ENCODE data around the gene MYDGF. TPM values are rescaled to one million over a fixed set of nuclear protein-coding genes. Genes with fewer than 3 reads are reported as not detected.

MYDGF gene
- total RNA-seq, 1 experiment from 2014 or later = 81.2 TPM

GRCh38 chr19:4671185-4671851, 1.2 kb upstream of the MYDGF start:
- CTCF ChIA-PET = no interaction called here
- H3K27me3 Mint-ChIP-seq (ENCODE audit: unreplicated experiment) = no peaks in the 10 kb centered on the region
- no peaks in the 10 kb centered on the region for H3K4me1 Mint-ChIP-seq (ENCODE audit: low read depth, unreplicated experiment)
- peak overlapping the region; percentile 83 for H3K4me3 Mint-ChIP-seq (ENCODE audit: low read depth, unreplicated experiment)
- H3K36me3 Mint-ChIP-seq (ENCODE audit: insufficient read depth, unreplicated experiment) = peaks cover 41% of the 10 kb centered on the region
- peak overlapping the region; percentile 33 for H3K27ac Mint-ChIP-seq (ENCODE audit: unreplicated experiment)
- H3K9me3 Mint-ChIP-seq (ENCODE audit: low read depth, unreplicated experiment) = no peaks in the 10 kb centered on the region
- BruUV-seq (replicated peaks) = no TSS peak
- no peak for TF ChIP-seq CTCF (IDR thresholded peaks at IDR 0.05; ENCODE audit: unreplicated experiment)
- DNase-seq = no peak
- intact Hi-C loops (cut with micrococcal nuclease; ENCODE audit: unreplicated experiment) = no loop called here

DNA sequence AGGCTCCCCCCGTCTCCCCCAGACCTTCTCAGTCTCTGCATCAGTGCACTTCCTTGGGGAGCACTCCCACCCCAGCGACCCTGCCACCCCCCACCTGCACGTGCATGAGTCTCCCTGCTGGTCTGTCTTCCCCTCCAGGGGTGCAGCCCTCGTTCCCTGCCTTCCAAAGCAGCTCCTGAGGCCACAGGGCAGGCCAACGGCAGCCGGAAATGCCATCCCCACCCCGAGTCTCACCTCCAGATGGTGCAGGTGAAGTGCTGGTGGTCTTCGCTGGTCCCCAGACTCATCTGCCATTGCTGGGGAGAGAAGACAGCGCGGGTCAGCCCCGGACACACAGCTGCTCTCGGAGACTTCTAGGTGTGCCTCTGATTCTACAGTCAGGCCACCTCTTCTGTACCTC, 5.5 kb downstream of the MYDGF start:
- CTCF ChIA-PET = no interaction called here
- peaks cover 62% of the 10 kb centered on the region for H3K36me3 Mint-ChIP-seq (ENCODE audit: insufficient read depth, unreplicated experiment)
- no peak overlapping the region for H3K27ac Mint-ChIP-seq (ENCODE audit: unreplicated experiment)
- H3K9me3 Mint-ChIP-seq (ENCODE audit: low read depth, unreplicated experiment) = no peaks in the 10 kb centered on the region
- no peak overlapping the region for H3K4me3 Mint-ChIP-seq (ENCODE audit: low read depth, unreplicated experiment)
- DNase-seq = no peak
- no peak for TF ChIP-seq CTCF (IDR thresholded peaks at IDR 0.05; ENCODE audit: unreplicated experiment)
- H3K27me3 Mint-ChIP-seq (ENCODE audit: unreplicated experiment) = no peaks in the 10 kb centered on the region
- intact Hi-C loops (cut with micrococcal nuclease; ENCODE audit: unreplicated experiment) = no loop called here
- BruUV-seq (replicated peaks) = no TSS peak
- H3K4me1 Mint-ChIP-seq (ENCODE audit: low read depth, unreplicated experiment) = no peaks in the 10 kb centered on the region

GRCh38 chr19:4662812-4663211, 7.3 kb downstream of the MYDGF start:
- TF ChIP-seq CTCF (IDR thresholded peaks at IDR 0.05; ENCODE audit: unreplicated experiment) = no peak
- no TSS peak for BruUV-seq (replicated peaks)

GRCh38 chr19:4662020-4662695, 8.0 kb downstream of the MYDGF start:
- DNase-seq = no peak
- H3K4me1 Mint-ChIP-seq (ENCODE audit: low read depth, unreplicated experiment) = no peaks in the 10 kb centered on the region
- CTCF ChIA-PET = no interaction called here
- H3K27ac Mint-ChIP-seq (ENCODE audit: unreplicated experiment) = no peak overlapping the region
- TF ChIP-seq CTCF (IDR thresholded peaks at IDR 0.05; ENCODE audit: unreplicated experiment) = no peak
- intact Hi-C loops (cut with micrococcal nuclease; ENCODE audit: unreplicated experiment) = no loop called here
- no TSS peak for BruUV-seq (replicated peaks)
- no peaks in the 10 kb centered on the region for H3K9me3 Mint-ChIP-seq (ENCODE audit: low read depth, unreplicated experiment)
- H3K27me3 Mint-ChIP-seq (ENCODE audit: unreplicated experiment) = no peaks in the 10 kb centered on the region
- peaks cover 53% of the 10 kb centered on the region for H3K36me3 Mint-ChIP-seq (ENCODE audit: insufficient read depth, unreplicated experiment)
- H3K4me3 Mint-ChIP-seq (ENCODE audit: low read depth, unreplicated experiment) = no peak overlapping the region

More at GRCh38 chr19:4662812-4663211, 7.3 kb downstream of the MYDGF start:
- DNase-seq = no peak
- no peaks in the 10 kb centered on the region for H3K27me3 Mint-ChIP-seq (ENCODE audit: unreplicated experiment)
- CTCF ChIA-PET = no interaction called here
- intact Hi-C loops (cut with micrococcal nuclease; ENCODE audit: unreplicated experiment) = no loop called here
- H3K27ac Mint-ChIP-seq (ENCODE audit: unreplicated experiment) = no peak overlapping the region
- no peaks in the 10 kb centered on the region for H3K4me1 Mint-ChIP-seq (ENCODE audit: low read depth, unreplicated experiment)
- H3K36me3 Mint-ChIP-seq (ENCODE audit: insufficient read depth, unreplicated experiment) = peaks cover 56% of the 10 kb centered on the region
- H3K4me3 Mint-ChIP-seq (ENCODE audit: low read depth, unreplicated experiment) = no peak overlapping the region
- H3K9me3 Mint-ChIP-seq (ENCODE audit: low read depth, unreplicated experiment) = no peaks in the 10 kb centered on the region
